HepG2 (cell line): ENCODE data around the gene COL5A1.

Experiments
- MTA3 ChIP-seq: sonication (generic); formaldehyde crosslinking; IDR thresholded peaks from 2 replicates; pipeline ENCODE4 v1.4.0; 2020; ENCODE audit warnings: missing genetic modification reagents
- SMC3 ChIP-seq: IDR thresholded peaks from 2 replicates; pipeline ENCODE4 v1.6.1; 2011; ENCODE audit warnings: low read length, improper control_type of control experiment
- USF2 ChIP-seq, 2 experiments: sonication (generic) in 1 of 2; formaldehyde crosslinking in 1 of 2; IDR thresholded peaks; 2 replicates each; pipeline versions ENCODE4 v1.5.1 to v1.6.1; 2011 to 2020; ENCODE audit warnings: borderline replicate concordance in 1 of 2, low read depth in 1 of 2, low read length in 1 of 2, mild to moderate bottlenecking in 1 of 2, missing genetic modification reagents in 1 of 2, moderate library complexity in 1 of 2
- ZFY ChIP-seq: sonication (generic); formaldehyde crosslinking; IDR thresholded peaks from 2 replicates; pipeline ENCODE4 v1.4.0; 2020; ENCODE audit warnings: missing genetic modification reagents
- ZNF331 ChIP-seq: sonication (generic); formaldehyde crosslinking; IDR thresholded peaks from 2 replicates; pipeline ENCODE4 v1.4.0; 2020; ENCODE audit warnings: missing genetic modification reagents

- TF ChIP-seq ZNF331 (CRISPR knock-in tag), result no peak
- no peak for TF ChIP-seq MTA3 (CRISPR knock-in tag)
- TF ChIP-seq USF2 (IDR thresholded peaks at IDR 0.05; ENCODE audit: low read depth, low read length), result no peak
- TF ChIP-seq USF2 (CRISPR knock-in tag; IDR thresholded peaks at IDR 0.05; ENCODE audit: borderline replicate concordance), result no peak
- TF ChIP-seq ZFY (CRISPR knock-in tag), result no peak
- TF ChIP-seq SMC3, result no peak
These were observed 16.2 kb downstream of the COL5A1 start for GRCh38 chr9:134657666-134658377.
